ENCODE data around the gene VAX1.

The VAX1 gene

DNA sequence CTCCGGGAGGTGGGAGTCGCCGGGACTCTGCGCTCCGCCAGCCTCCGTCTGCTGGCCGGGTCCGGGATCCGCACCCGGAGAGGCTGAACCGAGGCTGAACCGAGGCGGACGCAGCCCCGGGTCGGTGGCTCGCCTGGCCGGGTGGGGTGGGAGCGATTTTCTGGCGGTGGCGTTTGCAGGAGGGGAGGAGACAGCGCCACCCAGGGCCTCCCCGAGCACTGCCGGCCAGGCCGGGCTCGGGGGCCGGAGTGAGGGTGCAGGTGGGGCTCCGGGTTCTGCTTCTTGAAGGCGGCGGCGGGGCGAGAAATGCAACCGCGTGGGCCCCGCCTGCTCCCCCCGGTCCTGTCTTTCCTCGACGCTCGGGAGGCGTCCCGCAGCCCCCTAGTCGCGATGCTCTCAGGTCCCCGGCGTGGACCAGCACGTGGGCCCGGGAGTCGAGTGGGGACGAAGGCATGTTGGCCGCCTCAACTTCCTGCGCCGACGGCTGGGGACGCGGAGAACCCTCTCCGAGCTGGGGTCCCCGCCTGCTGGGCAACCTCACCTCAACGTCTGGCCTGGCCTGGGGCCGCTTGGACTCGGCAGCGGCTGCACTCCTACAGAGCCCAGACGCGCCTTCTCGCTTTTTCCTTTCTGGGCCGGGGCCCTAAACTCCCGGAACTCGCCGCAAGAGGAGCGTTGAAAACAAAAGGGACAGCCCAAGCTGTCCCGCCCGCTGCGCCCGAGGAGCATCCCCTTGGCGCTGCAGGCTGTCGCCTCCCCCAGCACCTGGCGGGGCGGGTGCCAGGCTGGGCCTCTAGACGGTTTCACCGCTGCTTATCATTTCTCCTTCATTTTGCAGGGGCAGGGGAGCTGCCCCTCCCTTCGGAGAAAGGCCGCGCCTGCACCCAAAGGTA lies 25.2 kb upstream of the VAX1 start:
- no peak for DNase-seq

DNA sequence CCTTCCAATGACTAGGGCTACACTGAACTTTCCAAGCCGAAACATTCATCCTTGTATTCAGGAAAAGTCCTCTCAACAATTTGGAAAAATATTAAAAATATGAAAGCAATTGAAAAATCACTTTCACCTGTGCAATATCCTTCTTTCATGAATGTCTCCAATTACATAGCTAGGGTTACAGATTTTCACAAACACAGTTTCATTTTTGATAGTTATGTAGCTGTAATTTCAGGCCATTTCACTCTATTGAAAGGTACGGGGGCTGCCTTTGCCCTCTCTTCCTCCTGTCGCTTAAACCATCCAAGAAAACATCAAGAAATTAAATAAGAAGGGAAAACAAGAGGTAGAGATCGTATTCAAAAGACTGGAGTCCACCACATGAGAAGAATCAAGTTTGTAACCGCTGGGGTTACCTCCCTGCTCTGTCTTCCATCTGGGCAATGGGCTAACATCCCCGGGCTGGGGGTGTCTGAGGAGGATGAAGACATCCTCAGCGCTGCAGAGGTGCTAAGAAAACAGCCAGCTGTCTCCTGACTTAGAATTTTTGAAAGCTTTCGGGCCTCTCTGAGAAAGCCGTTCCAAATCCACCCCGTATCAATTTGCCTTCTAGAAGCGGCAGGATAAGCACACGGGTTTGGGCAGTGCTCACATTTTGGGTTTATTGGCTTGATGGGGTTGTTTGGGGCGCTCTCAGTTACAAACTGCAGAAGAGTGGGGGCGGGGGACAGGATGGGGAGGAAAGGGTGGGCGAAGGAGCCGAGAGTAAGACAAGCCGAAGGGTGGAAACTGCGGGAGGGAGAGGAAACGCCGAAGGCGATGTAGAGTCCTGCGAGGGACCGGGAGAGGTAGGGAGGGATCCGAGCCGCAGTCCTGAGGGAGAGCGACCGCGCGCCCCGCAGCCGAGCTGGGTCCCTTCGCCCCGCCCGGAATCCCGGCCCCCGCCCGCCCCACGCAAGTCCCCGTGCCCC lies 24.3 kb upstream of the VAX1 start:
- no peak for DNase-seq

DNA sequence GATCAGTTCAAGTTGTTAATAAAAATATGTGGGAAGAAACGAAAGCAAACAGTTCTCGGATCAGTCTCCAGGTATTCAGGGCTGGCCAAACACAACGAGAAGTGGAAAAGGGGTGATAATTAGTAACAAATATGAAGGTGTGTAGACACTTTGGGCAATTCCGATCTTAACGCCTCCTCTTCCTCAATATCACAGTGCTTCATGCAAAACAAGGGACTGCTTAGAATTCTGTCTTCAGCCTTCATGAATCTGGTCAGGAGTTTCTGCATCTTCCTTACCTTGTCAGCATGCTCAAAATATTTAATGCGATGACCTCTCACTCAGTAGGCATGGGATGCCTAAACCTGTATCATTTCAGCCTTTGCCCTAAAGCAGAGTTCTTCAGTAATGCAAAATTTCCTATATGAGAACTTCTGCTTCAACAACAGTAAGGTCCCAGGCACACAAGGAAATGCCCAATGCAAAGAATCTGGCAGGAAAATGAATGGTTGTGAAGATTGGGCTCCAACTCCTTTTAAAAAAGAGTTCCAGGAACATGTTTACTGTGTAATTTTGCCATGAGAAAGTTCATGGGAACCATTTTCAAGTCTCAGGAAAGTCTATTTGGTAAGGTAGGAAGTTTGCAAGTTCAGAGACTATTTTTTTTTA lies 23.4 kb upstream of the VAX1 start:
- DNase-seq = no peak

DNA sequence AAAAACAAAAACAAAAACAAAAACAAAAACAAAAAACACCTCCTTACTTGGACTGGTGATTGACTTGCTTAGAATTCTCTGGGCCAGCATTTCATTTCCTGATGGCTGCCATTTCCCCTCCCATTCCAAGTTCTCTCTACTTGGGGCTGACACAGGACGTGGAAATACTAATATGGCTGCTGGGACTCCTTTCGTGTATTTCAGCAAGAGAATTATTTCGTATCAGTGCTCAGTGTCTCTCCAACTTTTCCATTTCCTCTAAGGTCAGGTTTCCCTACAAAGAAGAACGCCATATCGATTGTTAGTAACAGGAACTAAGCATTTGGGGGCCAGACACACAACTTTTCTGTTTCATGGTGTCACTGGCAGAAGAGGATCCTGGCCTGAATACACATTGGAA lies 22.5 kb upstream of the VAX1 start:
- no peak for DNase-seq

- no peak for DNase-seq
These were observed 21.3 kb upstream of the VAX1 start for GRCh38 chr10:117159390-117159789.

DNA sequence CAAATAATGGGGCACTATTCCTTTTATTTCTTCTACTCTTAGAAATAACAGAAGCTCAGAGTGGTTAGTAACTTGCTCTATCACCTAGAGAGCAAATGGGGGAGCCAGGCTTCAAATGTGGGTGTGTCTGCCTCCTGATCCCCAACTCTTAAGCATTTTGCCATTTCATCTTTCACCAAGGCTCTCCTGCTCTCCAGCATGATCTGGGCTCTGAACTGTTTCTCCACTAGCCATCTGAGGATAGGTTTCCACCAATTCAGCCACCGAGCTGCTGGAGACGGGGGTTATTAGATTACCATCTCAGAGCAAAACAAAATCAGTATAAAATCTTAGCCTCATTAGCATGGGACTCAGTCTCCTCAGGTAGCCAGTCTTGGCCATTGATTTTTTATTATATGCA lies 20.2 kb upstream of the VAX1 start:
- DNase-seq = no peak

GRCh38 chr10:117152668-117153067 lies 14.6 kb upstream of the VAX1 start:
- no peak for DNase-seq

- no peak for DNase-seq
These were observed 10.2 kb upstream of the VAX1 start for GRCh38 chr10:117148284-117148683.

- DNase-seq = no peak
These were observed 6.9 kb upstream of the VAX1 start for GRCh38 chr10:117145019-117145418.

DNA sequence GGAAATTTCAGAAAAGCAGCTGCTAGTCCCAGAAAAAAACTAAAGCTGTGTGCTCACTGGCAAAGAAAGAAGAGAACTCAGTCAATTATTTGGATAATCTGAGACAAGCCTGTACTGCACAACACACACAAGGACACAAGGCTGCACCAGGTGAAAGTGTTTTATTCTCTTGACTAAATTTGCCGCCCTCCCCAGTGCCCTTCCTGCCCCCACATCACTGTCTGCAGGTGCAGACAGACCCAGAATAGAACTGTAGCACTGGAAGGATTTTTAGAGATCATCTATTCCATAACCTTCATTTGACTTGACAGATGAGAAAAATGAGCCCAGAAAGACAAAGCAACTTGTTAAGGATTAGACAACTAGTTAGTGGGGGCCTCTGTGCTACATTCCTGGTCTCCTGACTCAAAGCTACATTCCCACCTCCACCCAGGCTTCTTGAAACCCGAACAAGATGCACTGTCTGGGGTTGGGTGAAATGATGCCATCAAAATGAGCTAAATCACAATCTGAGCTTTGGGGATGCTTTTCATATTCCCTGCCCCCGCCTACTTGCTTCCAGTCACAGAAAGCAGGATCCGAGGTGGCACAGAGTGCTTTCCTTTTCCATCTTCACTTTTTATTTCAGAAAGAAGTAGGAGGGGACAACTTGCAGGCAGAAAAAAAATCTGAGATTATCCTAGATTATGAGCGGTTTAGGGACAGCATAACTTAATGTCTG lies 5.2 kb upstream of the VAX1 start:
- no peak for DNase-seq

- no peak for DNase-seq
These were observed 2.4 kb upstream of the VAX1 start for GRCh38 chr10:117140525-117140902.

GRCh38 chr10:117139581-117140524 lies 1.8 kb upstream of the VAX1 start:
- no peak for DNase-seq

GRCh38 chr10:117138838-117139580 lies 939 bp upstream of the VAX1 start:
- no peak for DNase-seq

GRCh38 chr10:117137031-117137910 lies 799 bp downstream of the VAX1 start:
- DNase-seq = no peak

GRCh38 chr10:117136391-117136975 lies 1.6 kb downstream of the VAX1 start:
- no peak for DNase-seq

DNA sequence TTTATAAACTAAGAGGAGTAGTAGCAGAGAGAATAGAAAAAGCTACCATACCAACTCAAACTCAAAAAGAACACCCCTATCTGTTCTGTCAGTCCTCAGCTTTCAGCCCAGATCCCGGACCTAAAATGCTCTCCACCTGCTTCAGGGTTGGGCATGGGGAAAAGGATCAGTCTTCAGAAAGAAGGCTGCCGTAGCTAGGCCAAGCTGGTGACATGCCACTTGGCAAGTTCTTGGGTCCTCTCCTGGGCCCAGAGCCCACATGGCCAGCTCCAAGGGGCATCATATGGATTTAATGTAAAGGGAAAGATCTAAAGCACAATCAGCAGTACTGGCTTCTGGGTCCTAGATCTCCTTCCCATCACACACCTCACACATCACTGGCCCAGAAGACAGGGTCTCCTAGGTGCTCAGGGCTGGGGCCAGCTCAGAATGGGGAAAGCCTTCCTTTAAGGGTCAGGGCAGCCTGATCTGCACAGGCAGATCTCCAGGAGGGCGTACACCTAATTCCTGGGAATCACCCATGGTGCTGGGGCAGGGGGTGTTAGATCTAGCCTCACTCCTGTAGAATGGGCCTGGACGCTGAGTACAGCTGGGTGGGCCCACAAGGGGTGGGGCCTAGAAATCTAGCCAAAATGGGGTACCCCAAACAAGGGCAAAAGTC lies 2.5 kb downstream of the VAX1 start:
- no peak for DNase-seq

GRCh38 chr10:117135026-117135372 lies 3.1 kb downstream of the VAX1 start:
- no peak for DNase-seq

- no peak for DNase-seq
These were observed 3.6 kb downstream of the VAX1 start for GRCh38 chr10:117134306-117135025.

Data from GF-D8 (cell line).